Panc1 (cell line): Measurements from ENCODE around the gene GOLGA6D.
"Not testable (repeated sequence)": the region's sequence is repeated elsewhere in the genome, so short reads cannot be mapped to it uniquely, and the experiment has no call there.

ENCODE experiments used
- SIN3A ChIP-seq: IDR thresholded peaks from 2 replicates; pipeline ENCODE4 v1.6.1; 2012; ENCODE audit warnings: low read depth, mild to moderate bottlenecking, low read length, moderate library complexity, borderline replicate concordance; ENCODE audit not compliant: insufficient read depth
- TF ChIP-seq, protein P1 (sequence below), 2 experiments: IDR thresholded peaks; 2 replicates each; pipeline ENCODE4 v1.6.1; 2011 to 2012; ENCODE audit warnings: low read depth in 2 of 2, control low read depth in 1 of 2, low read length in 1 of 2, mild to moderate bottlenecking in 1 of 2, moderate library complexity in 1 of 2; ENCODE audit not compliant: insufficient read depth in 1 of 2
- TF ChIP-seq, protein P2 (sequence below): fragments of 450-650 bp; IDR thresholded peaks from 2 replicates; pipeline ENCODE4 v1.5.1; 2017; ENCODE audit warnings: mild to moderate bottlenecking

DNA sequence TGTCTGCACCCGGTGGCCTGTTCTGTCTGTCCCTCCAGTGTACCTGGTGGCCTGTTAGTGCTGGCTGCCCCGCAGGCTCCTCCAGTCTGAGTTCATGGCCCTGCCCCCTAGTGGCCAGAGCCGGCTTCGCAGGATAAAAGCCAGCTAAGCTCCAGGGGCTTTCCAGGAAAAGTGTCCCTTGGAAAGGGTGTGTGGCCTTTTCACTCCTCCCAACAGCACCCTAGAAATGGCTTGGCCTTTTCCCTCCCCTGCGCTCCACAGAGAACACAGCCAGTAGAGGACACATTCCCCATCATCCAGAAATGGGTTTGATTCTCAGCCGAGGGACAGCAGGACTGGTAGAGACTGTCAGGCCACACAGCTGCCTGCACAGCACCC is 16.7 kb downstream of the GOLGA6D start:
- not testable (repeated sequence) for TF ChIP-seq SIN3A
- TF ChIP-seq, protein P1, sequence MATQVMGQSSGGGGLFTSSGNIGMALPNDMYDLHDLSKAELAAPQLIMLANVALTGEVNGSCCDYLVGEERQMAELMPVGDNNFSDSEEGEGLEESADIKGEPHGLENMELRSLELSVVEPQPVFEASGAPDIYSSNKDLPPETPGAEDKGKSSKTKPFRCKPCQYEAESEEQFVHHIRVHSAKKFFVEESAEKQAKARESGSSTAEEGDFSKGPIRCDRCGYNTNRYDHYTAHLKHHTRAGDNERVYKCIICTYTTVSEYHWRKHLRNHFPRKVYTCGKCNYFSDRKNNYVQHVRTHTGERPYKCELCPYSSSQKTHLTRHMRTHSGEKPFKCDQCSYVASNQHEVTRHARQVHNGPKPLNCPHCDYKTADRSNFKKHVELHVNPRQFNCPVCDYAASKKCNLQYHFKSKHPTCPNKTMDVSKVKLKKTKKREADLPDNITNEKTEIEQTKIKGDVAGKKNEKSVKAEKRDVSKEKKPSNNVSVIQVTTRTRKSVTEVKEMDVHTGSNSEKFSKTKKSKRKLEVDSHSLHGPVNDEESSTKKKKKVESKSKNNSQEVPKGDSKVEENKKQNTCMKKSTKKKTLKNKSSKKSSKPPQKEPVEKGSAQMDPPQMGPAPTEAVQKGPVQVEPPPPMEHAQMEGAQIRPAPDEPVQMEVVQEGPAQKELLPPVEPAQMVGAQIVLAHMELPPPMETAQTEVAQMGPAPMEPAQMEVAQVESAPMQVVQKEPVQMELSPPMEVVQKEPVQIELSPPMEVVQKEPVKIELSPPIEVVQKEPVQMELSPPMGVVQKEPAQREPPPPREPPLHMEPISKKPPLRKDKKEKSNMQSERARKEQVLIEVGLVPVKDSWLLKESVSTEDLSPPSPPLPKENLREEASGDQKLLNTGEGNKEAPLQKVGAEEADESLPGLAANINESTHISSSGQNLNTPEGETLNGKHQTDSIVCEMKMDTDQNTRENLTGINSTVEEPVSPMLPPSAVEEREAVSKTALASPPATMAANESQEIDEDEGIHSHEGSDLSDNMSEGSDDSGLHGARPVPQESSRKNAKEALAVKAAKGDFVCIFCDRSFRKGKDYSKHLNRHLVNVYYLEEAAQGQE (IDR thresholded peaks at IDR 0.05; ENCODE audit: insufficient read depth in 1 of 2, low read depth in 2 of 2, low read length in 1 of 2), result not testable (repeated sequence)
- TF ChIP-seq, protein P2, sequence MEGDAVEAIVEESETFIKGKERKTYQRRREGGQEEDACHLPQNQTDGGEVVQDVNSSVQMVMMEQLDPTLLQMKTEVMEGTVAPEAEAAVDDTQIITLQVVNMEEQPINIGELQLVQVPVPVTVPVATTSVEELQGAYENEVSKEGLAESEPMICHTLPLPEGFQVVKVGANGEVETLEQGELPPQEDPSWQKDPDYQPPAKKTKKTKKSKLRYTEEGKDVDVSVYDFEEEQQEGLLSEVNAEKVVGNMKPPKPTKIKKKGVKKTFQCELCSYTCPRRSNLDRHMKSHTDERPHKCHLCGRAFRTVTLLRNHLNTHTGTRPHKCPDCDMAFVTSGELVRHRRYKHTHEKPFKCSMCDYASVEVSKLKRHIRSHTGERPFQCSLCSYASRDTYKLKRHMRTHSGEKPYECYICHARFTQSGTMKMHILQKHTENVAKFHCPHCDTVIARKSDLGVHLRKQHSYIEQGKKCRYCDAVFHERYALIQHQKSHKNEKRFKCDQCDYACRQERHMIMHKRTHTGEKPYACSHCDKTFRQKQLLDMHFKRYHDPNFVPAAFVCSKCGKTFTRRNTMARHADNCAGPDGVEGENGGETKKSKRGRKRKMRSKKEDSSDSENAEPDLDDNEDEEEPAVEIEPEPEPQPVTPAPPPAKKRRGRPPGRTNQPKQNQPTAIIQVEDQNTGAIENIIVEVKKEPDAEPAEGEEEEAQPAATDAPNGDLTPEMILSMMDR, result peak; percentile 72
